WTC11 (cell line): ENCODE measurements around the gene DNAH8. TPM values are rescaled to one million over a fixed set of nuclear protein-coding genes. Genes with fewer than 3 reads are reported as not detected.

Experiments used
- ATAC-seq: fragments of 200-7000 bp; cut with Tn5 transposase; 2 replicates; pipeline ENCODE4 v1.10.0; 2021; ENCODE audit warnings: mild to moderate bottlenecking, moderate library complexity
- CTCF ChIA-PET: fragments of 300-600 bp; sonication (Branson Sonifier 250); formaldehyde crosslinking; loops from one replicate; lab custom pipeline; 2021; ENCODE audit warnings: antibody characterized with exemption; lab: Charles Lee
- POLR2A ChIA-PET: fragments of 350-600 bp; sonication (Branson Sonifier 250); formaldehyde crosslinking; loops from one replicate; lab custom pipeline; 2021; ENCODE audit warnings: antibody characterized with exemption; lab: Charles Lee
- DNase-seq: peaks from one replicate; pipeline ENCODE4 v3.0.0; 2021; ENCODE audit warnings: low spot score
- H3K27ac Mint-ChIP-seq: 2 replicates; pipeline ENCODE4 v1.8.0; 2021; ENCODE audit warnings: mixed read lengths
- H3K27me3 Mint-ChIP-seq: 2 replicates; pipeline ENCODE4 v1.8.0; 2021; ENCODE audit warnings: low read depth, mild to moderate bottlenecking, moderate library complexity, mixed read lengths
- H3K36me3 Mint-ChIP-seq: 2 replicates; pipeline ENCODE4 v1.8.0; 2021; ENCODE audit warnings: mixed read lengths
- H3K4me1 Mint-ChIP-seq: 2 replicates; pipeline ENCODE4 v1.8.0; 2022; ENCODE audit warnings: mixed read lengths
- H3K4me3 Mint-ChIP-seq: 2 replicates; pipeline ENCODE4 v1.8.0; 2021; ENCODE audit warnings: mild to moderate bottlenecking, moderate library complexity, mixed read lengths
- H3K9me3 Mint-ChIP-seq: 2 replicates; pipeline ENCODE4 v1.8.0; 2021; ENCODE audit warnings: mixed read lengths
- CREB1 ChIP-seq: sonication (generic); formaldehyde crosslinking; IDR thresholded peaks from 2 replicates; pipeline ENCODE4 v1.8.0; 2023; ENCODE audit warnings: mild to moderate bottlenecking, missing genetic modification reagents
- FOXJ3 ChIP-seq: sonication (generic); formaldehyde crosslinking; IDR thresholded peaks from 2 replicates; pipeline ENCODE4 v1.9.0; 2021; ENCODE audit warnings: missing genetic modification reagents, mild to moderate bottlenecking, borderline replicate concordance
- GRHL2 ChIP-seq: fragments of 250-450 bp; sonication (Bioruptor Pico); IDR thresholded peaks from 2 replicates; pipeline ENCODE4 v1.8.0; 2022; ENCODE audit warnings: mild to moderate bottlenecking, moderate library complexity; ENCODE audit not compliant: insufficient replicate concordance, severe bottlenecking
- GTF2I ChIP-seq: fragments of 250-450 bp; sonication (Bioruptor Pico); conservative IDR thresholded peaks from 2 replicates; pipeline ENCODE4 v1.4.0; 2021; ENCODE audit warnings: mild to moderate bottlenecking
- MXD4 ChIP-seq: fragments of 250-450 bp; sonication (Bioruptor Pico); IDR thresholded peaks from 2 replicates; pipeline ENCODE4 v1.8.0; 2021; ENCODE audit warnings: mild to moderate bottlenecking, moderate library complexity, borderline replicate concordance
- NFATC4 ChIP-seq: fragments of 250-450 bp; sonication (Bioruptor Pico); IDR thresholded peaks from 2 replicates; pipeline ENCODE4 v1.9.0; 2021; ENCODE audit warnings: mild to moderate bottlenecking
- RORB ChIP-seq: fragments of 250-450 bp; sonication (Bioruptor Pico); IDR thresholded peaks from 2 replicates; pipeline ENCODE4 v1.9.0; 2021; ENCODE audit warnings: mild to moderate bottlenecking
- TEAD1 ChIP-seq: sonication (generic); formaldehyde crosslinking; IDR thresholded peaks from 2 replicates; pipeline ENCODE4 v1.8.0; 2022; ENCODE audit warnings: mild to moderate bottlenecking, missing genetic modification reagents
- ZNF232 ChIP-seq: sonication (generic); formaldehyde crosslinking; IDR thresholded peaks from 2 replicates; pipeline ENCODE4 v1.8.0; 2022; ENCODE audit warnings: mild to moderate bottlenecking, missing genetic modification reagents
- ZNF263 ChIP-seq: sonication (generic); formaldehyde crosslinking; IDR thresholded peaks from 2 replicates; pipeline ENCODE4 v1.8.1; 2022; ENCODE audit warnings: low read depth, mild to moderate bottlenecking, moderate library complexity, missing genetic modification reagents
- ZNF416 ChIP-seq: fragments of 250-450 bp; sonication (Bioruptor Pico); IDR thresholded peaks from 2 replicates; pipeline ENCODE4 v1.9.0; 2021; ENCODE audit warnings: mild to moderate bottlenecking, inconsistent platforms
- total RNA-seq: library from RNA; stranded (reverse); gene quantifications from 3 replicates; pipeline ENCODE4 v1.2.3, GENCODE V29; 2021
- TF ChIP-seq, protein P1 (sequence below): sonication (generic); formaldehyde crosslinking; IDR thresholded peaks from 2 replicates; pipeline ENCODE4 v1.8.1; 2023; ENCODE audit warnings: mild to moderate bottlenecking, missing genetic modification reagents
- TF ChIP-seq, protein P2 (sequence below): sonication (generic); formaldehyde crosslinking; IDR thresholded peaks from 2 replicates; pipeline ENCODE4 v1.8.0; 2023; ENCODE audit warnings: missing genetic modification reagents, mild to moderate bottlenecking, borderline replicate concordance
- TF ChIP-seq, protein P3 (sequence below): sonication (generic); formaldehyde crosslinking; IDR thresholded peaks from 2 replicates; pipeline ENCODE4 v1.8.0; 2022; ENCODE audit warnings: missing genetic modification reagents
- TF ChIP-seq, protein P4 (sequence below): fragments of 200-600 bp; IDR thresholded peaks from 2 replicates; pipeline ENCODE4 v1.8.0; 2022; ENCODE audit warnings: antibody characterized with exemption
- TF ChIP-seq, protein P5 (sequence below): sonication (generic); formaldehyde crosslinking; IDR thresholded peaks from 2 replicates; pipeline ENCODE4 v1.8.1; 2023; ENCODE audit warnings: mild to moderate bottlenecking, missing genetic modification reagents
- TF ChIP-seq, protein P6 (sequence below): sonication (generic); formaldehyde crosslinking; IDR thresholded peaks from 2 replicates; pipeline ENCODE4 v1.8.1; 2023; ENCODE audit warnings: mild to moderate bottlenecking, missing genetic modification reagents, borderline replicate concordance

Gene DNAH8
- total RNA-seq, 1 experiment from 2014 or later: 0.02 TPM

DNA sequence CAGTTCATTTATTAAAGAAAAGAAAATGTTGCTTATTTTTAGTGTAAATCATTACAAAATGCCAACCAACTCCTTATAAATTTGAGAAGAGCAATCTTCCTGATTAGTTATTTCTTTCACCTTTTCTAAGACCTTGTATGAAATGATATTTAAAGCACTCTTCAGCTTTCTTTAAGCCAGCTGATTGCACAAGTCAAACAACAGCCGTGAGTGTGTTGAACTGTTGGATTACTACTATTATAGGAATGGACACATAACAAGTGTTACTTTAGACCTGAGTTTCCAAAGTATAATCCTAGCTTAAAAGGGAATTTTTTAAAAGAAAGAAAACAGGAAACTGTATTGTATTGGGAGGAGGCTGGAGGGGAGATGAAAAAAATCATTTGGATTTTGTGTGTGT is 306.7 kb downstream of the DNAH8 start:
- CTCF ChIA-PET: interaction anchor here (1.2 to 1.8 kb wide), 4 partner anchors 25 to 80 kb away, joined by 3 to 9 read pairs (median 6); no protein-coding TSS in a partner anchor
- POLR2A ChIA-PET: no interaction called here
- TF ChIP-seq, protein P1, sequence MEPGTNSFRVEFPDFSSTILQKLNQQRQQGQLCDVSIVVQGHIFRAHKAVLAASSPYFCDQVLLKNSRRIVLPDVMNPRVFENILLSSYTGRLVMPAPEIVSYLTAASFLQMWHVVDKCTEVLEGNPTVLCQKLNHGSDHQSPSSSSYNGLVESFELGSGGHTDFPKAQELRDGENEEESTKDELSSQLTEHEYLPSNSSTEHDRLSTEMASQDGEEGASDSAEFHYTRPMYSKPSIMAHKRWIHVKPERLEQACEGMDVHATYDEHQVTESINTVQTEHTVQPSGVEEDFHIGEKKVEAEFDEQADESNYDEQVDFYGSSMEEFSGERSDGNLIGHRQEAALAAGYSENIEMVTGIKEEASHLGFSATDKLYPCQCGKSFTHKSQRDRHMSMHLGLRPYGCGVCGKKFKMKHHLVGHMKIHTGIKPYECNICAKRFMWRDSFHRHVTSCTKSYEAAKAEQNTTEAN (CRISPR knock-in tag): no peak
- no peak for TF ChIP-seq ZNF263 (CRISPR knock-in tag)
- no peak for TF ChIP-seq TEAD1 (CRISPR knock-in tag)
- TF ChIP-seq FOXJ3 (CRISPR knock-in tag): no peak
- no peak for TF ChIP-seq CREB1 (CRISPR knock-in tag)
- TF ChIP-seq GRHL2 (CRISPR knock-in tag): no peak
- no peak for TF ChIP-seq NFATC4 (CRISPR knock-in tag)
- TF ChIP-seq, protein P2, sequence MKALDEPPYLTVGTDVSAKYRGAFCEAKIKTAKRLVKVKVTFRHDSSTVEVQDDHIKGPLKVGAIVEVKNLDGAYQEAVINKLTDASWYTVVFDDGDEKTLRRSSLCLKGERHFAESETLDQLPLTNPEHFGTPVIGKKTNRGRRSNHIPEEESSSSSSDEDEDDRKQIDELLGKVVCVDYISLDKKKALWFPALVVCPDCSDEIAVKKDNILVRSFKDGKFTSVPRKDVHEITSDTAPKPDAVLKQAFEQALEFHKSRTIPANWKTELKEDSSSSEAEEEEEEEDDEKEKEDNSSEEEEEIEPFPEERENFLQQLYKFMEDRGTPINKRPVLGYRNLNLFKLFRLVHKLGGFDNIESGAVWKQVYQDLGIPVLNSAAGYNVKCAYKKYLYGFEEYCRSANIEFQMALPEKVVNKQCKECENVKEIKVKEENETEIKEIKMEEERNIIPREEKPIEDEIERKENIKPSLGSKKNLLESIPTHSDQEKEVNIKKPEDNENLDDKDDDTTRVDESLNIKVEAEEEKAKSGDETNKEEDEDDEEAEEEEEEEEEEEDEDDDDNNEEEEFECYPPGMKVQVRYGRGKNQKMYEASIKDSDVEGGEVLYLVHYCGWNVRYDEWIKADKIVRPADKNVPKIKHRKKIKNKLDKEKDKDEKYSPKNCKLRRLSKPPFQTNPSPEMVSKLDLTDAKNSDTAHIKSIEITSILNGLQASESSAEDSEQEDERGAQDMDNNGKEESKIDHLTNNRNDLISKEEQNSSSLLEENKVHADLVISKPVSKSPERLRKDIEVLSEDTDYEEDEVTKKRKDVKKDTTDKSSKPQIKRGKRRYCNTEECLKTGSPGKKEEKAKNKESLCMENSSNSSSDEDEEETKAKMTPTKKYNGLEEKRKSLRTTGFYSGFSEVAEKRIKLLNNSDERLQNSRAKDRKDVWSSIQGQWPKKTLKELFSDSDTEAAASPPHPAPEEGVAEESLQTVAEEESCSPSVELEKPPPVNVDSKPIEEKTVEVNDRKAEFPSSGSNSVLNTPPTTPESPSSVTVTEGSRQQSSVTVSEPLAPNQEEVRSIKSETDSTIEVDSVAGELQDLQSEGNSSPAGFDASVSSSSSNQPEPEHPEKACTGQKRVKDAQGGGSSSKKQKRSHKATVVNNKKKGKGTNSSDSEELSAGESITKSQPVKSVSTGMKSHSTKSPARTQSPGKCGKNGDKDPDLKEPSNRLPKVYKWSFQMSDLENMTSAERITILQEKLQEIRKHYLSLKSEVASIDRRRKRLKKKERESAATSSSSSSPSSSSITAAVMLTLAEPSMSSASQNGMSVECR (CRISPR knock-in tag): no peak
- no peak for TF ChIP-seq GTF2I (CRISPR knock-in tag)
- Mint-ChIP-seq H3K27ac (no peak overlapping the region), H3K9me3 (no peaks in the 10 kb centered on the region), H3K4me1 (no peaks in the 10 kb centered on the region; the same call in 1 of the 2 replicates), H3K36me3 (no peaks in the 10 kb centered on the region), H3K4me3 (no peak overlapping the region), H3K27me3 (no peaks in the 10 kb centered on the region; the same call in 1 of the 2 replicates)
- DNase-seq: no peak
- ATAC-seq: no peak

DNA sequence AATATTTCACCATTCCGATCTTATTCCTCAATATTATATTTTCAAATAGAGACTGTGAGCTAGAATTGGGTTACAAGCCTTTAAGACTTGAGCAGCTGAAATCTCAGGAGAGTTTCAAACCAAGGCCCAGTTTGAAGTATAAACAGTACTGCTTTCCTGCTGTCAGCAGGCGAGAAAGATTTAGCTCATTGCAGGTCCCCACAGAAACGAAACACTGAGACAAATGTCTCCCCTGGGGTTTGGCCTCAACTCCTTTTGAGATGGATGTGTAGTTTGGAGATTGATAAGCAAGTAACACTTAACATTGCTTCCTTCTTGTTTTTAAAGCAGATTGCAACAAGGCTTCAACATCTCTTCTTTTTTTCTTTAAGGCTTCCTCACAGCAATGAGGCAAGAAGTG is 311.1 kb downstream of the DNAH8 start:
- H3K27me3 Mint-ChIP-seq: no peaks in the 10 kb centered on the region; the same call in 1 of the 2 replicates
- POLR2A ChIA-PET: no interaction called here
- no peaks in the 10 kb centered on the region for H3K36me3 Mint-ChIP-seq
- H3K9me3 Mint-ChIP-seq: no peaks in the 10 kb centered on the region
- no peak for DNase-seq
- no peak for ATAC-seq
- H3K27ac Mint-ChIP-seq: no peak overlapping the region
- H3K4me3 Mint-ChIP-seq: no peak overlapping the region
- CTCF ChIA-PET: interaction anchor here (0.9 to 2.9 kb wide), 8 partner anchors 18 to 284 kb away, joined by 3 to 13 read pairs (median 4); no protein-coding TSS in a partner anchor
- peaks cover 8% of the 10 kb centered on the region for H3K4me1 Mint-ChIP-seq
- no peak for TF ChIP-seq RORB (CRISPR knock-in tag)
- TF ChIP-seq, protein P3, sequence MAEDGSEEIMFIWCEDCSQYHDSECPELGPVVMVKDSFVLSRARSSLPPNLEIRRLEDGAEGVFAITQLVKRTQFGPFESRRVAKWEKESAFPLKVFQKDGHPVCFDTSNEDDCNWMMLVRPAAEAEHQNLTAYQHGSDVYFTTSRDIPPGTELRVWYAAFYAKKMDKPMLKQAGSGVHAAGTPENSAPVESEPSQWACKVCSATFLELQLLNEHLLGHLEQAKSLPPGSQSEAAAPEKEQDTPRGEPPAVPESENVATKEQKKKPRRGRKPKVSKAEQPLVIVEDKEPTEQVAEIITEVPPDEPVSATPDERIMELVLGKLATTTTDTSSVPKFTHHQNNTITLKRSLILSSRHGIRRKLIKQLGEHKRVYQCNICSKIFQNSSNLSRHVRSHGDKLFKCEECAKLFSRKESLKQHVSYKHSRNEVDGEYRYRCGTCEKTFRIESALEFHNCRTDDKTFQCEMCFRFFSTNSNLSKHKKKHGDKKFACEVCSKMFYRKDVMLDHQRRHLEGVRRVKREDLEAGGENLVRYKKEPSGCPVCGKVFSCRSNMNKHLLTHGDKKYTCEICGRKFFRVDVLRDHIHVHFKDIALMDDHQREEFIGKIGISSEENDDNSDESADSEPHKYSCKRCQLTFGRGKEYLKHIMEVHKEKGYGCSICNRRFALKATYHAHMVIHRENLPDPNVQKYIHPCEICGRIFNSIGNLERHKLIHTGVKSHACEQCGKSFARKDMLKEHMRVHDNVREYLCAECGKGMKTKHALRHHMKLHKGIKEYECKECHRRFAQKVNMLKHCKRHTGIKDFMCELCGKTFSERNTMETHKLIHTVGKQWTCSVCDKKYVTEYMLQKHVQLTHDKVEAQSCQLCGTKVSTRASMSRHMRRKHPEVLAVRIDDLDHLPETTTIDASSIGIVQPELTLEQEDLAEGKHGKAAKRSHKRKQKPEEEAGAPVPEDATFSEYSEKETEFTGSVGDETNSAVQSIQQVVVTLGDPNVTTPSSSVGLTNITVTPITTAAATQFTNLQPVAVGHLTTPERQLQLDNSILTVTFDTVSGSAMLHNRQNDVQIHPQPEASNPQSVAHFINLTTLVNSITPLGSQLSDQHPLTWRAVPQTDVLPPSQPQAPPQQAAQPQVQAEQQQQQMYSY (CRISPR knock-in tag): no peak
- TF ChIP-seq, protein P4, sequence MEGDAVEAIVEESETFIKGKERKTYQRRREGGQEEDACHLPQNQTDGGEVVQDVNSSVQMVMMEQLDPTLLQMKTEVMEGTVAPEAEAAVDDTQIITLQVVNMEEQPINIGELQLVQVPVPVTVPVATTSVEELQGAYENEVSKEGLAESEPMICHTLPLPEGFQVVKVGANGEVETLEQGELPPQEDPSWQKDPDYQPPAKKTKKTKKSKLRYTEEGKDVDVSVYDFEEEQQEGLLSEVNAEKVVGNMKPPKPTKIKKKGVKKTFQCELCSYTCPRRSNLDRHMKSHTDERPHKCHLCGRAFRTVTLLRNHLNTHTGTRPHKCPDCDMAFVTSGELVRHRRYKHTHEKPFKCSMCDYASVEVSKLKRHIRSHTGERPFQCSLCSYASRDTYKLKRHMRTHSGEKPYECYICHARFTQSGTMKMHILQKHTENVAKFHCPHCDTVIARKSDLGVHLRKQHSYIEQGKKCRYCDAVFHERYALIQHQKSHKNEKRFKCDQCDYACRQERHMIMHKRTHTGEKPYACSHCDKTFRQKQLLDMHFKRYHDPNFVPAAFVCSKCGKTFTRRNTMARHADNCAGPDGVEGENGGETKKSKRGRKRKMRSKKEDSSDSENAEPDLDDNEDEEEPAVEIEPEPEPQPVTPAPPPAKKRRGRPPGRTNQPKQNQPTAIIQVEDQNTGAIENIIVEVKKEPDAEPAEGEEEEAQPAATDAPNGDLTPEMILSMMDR: no peak
- no peak for TF ChIP-seq ZNF416 (CRISPR knock-in tag)
- TF ChIP-seq, protein P5, sequence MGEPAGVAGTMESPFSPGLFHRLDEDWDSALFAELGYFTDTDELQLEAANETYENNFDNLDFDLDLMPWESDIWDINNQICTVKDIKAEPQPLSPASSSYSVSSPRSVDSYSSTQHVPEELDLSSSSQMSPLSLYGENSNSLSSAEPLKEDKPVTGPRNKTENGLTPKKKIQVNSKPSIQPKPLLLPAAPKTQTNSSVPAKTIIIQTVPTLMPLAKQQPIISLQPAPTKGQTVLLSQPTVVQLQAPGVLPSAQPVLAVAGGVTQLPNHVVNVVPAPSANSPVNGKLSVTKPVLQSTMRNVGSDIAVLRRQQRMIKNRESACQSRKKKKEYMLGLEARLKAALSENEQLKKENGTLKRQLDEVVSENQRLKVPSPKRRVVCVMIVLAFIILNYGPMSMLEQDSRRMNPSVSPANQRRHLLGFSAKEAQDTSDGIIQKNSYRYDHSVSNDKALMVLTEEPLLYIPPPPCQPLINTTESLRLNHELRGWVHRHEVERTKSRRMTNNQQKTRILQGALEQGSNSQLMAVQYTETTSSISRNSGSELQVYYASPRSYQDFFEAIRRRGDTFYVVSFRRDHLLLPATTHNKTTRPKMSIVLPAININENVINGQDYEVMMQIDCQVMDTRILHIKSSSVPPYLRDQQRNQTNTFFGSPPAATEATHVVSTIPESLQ (CRISPR knock-in tag): no peak
- TF ChIP-seq ZNF232 (CRISPR knock-in tag): no peak
- no peak for TF ChIP-seq MXD4 (CRISPR knock-in tag)
- TF ChIP-seq, protein P6, sequence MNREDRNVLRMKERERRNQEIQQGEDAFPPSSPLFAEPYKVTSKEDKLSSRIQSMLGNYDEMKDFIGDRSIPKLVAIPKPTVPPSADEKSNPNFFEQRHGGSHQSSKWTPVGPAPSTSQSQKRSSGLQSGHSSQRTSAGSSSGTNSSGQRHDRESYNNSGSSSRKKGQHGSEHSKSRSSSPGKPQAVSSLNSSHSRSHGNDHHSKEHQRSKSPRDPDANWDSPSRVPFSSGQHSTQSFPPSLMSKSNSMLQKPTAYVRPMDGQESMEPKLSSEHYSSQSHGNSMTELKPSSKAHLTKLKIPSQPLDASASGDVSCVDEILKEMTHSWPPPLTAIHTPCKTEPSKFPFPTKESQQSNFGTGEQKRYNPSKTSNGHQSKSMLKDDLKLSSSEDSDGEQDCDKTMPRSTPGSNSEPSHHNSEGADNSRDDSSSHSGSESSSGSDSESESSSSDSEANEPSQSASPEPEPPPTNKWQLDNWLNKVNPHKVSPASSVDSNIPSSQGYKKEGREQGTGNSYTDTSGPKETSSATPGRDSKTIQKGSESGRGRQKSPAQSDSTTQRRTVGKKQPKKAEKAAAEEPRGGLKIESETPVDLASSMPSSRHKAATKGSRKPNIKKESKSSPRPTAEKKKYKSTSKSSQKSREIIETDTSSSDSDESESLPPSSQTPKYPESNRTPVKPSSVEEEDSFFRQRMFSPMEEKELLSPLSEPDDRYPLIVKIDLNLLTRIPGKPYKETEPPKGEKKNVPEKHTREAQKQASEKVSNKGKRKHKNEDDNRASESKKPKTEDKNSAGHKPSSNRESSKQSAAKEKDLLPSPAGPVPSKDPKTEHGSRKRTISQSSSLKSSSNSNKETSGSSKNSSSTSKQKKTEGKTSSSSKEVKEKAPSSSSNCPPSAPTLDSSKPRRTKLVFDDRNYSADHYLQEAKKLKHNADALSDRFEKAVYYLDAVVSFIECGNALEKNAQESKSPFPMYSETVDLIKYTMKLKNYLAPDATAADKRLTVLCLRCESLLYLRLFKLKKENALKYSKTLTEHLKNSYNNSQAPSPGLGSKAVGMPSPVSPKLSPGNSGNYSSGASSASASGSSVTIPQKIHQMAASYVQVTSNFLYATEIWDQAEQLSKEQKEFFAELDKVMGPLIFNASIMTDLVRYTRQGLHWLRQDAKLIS: no peak
